Hematopoietic multipotent progenitor cell treated with erythropoietin and hydrocortisone succinate and interleukin-3 and kit ligand, for 15 days (in vitro differentiated cells): Measurements from ENCODE around the gene KIF26B.

Source experiments
- DNase-seq: peaks from one replicate; pipeline ENCODE4 v3.0.0-alpha.2; 2015; ENCODE audit warnings: low spot score

The KIF26B gene

DNA sequence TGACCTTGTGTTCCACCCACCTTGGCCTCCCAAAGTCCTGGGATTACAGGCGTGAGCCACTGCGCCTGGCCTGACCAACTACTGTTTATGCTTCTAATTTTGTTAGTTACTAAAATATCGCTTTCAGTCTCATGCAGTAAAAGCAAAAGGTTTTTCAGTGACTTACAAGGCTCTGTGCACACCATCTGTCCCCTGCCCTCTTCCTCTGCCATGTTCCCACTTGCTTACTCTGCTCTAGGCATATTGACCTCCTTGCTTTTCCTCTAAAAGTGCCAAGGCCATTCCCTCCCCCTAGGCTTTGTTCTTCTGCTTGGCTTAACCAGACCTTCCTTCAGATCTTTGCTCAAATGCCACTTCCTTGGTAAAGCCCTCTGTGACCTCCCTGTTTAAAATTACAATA, 276.9 kb downstream of the KIF26B start:
- no peak for DNase-seq

DNA sequence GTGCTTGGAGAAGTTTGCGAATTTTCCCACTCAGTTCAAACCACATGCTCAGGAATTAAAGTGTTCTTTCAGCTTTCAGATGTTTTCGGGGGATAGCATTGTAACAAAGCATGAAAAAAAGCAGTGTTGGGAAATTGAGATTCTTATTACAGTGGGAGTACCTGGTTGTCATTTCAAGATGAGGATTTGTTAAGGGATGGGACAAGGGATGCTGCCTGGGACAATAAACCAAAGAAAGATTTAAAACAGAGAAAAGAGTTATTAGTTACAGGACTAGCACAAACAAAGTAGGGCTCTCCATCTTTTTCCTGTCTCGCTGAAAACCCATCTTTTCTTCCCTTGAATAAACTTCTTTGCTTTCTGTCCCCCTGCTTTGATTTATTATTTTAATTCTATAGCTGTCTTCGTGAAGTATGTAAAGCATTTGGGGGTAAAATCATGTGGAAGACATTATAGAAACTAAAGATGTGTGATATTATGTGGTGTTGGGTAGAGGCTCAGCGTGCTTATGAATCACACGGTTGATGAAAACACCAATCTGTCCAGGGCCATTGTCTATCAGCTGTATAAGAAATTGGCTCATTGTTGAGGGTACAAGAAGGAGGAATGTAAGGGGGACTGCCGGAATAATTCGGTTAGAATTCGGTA, 277.6 kb downstream of the KIF26B start:
- DNase-seq, result no peak

DNA sequence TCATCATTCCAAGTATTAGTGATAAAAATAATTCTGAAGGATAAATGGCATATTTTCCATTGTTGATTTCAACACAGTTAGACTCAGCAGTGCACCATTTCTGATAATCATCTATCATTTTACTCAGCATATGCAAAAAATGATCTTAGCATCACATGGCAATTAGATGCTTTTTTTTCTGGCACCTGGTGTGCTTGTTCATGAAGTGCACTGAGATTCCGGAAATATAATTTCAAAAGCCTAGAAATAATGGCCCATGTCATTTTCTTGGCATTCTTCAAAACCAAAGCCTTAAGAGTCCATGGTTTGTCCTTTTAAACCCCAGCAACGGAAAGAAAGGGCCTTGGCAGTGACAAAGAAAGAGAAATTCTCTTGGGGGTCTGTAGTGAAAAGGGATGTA, 278.8 kb downstream of the KIF26B start:
- DNase-seq, result no peak

- DNase-seq, result no peak
Observed at GRCh38 chr1:245434280-245434679, 279.5 kb downstream of the KIF26B start.

- DNase-seq, result no peak
Observed at GRCh38 chr1:245436407-245436806, 281.6 kb downstream of the KIF26B start.

- no peak for DNase-seq
Observed at GRCh38 chr1:245437369-245438062, 282.7 kb downstream of the KIF26B start.

GRCh38 chr1:245440922-245441321, 286.1 kb downstream of the KIF26B start:
- no peak for DNase-seq

DNA sequence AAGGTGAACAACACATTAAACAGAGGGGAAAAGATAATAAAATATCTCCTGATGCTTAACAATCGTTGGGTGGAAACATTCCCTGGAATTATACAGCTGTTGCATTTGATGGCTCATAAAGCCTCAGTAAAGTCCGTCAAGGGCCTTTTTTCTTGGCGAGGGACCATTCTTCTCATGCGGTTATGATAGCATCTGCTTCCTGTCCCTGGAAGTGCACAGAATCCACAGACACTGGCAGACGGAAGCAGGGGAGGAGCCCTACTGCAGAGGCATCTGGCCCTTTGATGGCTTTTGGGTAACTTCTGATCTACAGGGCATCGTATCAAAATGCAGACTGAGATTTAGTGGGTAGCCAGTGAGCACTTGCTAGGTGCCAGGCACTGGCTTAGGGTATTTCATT, 286.9 kb downstream of the KIF26B start:
- DNase-seq, result no peak

GRCh38 chr1:245444147-245444828, 289.5 kb downstream of the KIF26B start:
- no peak for DNase-seq

- no peak for DNase-seq
Observed at GRCh38 chr1:245444945-245445344, 290.2 kb downstream of the KIF26B start.

- DNase-seq, result no peak
Observed at GRCh38 chr1:245448531-245448930, 293.7 kb downstream of the KIF26B start.

DNA sequence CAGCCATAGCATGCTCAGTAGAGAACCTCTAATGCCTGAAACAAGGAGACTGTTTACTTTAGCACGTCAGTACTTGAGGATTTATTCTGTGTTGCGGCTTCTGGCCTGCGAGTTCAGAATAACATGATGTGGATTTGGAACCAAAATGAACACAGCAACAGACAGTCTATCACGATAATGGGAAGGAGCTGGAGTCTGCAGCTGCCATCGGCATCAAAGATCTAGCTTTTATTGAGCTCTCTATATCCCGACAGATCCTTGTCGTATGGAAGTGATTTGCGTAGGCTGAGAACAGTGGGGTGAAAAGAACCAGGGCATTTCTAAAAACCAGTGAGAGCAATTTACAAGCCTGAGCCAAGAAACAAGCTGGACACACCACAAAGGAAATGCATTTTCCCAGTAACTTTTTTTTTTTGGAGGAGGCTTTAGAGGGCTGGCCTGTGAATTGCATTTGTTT, 294.2 kb downstream of the KIF26B start:
- no peak for DNase-seq

- no peak for DNase-seq
Observed at GRCh38 chr1:245453541-245453940, 298.8 kb downstream of the KIF26B start.

DNA sequence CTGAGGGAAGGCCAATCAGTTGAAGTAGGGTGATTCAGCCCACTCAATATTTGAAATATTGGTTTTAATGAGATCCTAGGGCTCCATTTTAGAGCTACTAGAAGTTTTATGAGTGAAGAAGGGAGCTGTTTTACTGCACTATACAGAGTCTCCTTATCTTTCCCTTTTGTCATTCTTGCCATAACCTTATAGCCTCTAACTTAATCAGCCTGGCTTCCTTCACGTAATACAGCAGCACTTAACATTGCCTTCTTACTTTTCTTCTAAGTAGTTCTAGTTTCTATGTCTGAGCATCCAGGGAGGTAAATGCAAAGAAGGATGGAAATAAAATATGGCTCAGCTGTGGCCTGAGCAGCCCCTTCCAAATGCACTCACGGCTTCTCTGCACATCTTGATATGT, 299.3 kb downstream of the KIF26B start:
- DNase-seq, result no peak

DNA sequence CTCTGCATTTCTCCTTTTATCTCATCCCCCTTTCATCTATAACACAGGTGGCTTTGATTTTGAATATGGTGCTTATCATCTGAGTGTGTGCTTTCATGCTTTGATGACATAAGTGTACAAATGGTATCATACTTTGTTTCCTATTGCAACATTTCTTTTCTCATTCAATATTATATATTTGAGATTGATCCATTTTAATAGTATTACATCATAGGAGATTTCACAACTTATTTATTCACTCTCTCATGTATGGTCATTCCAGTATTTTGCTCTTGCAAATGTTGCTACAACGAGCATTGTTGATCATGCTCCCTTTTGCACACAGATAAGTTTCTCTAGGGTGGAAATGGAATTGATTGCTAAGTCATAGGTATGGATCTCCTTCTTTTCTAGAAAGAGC, 302.8 kb downstream of the KIF26B start:
- DNase-seq, result no peak

- no peak for DNase-seq
Observed at GRCh38 chr1:245458234-245458633, 303.4 kb downstream of the KIF26B start.

DNA sequence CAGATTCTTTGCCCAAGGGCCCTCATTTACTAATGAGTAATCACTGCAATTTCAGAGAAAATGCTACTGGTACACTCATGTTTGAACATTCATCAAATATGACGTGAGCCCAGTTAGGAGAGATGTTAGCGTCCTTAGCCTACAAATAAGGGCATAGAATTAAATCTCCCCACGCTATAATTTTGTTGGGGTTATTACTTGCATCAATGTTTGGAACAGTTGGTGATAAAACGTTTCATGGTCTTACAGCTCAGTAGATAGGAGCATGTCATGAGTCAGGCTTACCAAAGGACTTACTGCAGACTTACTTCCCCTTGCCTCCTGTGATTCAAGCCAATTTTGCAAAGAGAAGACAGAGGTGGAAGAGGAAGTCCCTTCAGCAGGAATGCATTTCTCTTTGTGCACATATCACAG, 304.0 kb downstream of the KIF26B start:
- DNase-seq, result no peak

DNA sequence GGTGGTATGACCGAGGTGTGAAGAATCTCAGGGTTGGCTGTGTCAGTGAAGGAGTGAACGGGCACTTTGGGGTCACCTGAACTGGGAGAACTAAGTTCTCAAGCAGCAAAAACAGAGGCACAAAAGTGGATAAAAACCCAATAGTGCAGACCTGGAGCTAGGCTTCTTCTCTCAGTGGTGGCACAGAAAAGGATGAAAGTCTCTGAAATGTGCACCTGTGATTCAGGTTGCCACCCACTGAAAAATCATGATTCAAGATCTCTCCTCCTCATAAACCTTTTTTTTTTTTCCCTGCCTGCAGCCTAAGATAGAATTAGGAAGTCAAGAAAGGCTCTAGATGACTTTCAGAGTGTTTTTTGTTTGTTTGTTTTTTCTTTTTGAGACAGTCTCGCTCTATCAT, 304.8 kb downstream of the KIF26B start:
- DNase-seq, result no peak

DNA sequence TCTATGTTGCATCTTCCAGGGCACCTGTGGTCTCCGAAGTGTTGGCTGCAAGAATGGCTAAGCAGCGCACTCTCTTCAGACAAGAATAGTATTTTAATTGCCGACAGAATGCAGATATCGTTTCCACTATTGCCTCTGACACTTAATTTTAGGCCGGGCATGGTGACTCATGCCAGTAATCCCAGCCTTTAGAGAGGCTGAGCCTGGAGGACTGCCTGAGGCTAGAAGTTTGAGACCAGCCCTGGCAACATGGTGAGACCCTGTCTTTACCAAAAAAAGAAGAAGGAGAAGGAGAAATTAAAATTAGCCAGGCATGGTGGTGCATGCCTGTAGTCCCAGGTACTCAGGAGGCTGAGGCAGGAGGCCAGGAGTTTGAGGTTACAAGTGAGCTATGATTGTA, 306.9 kb downstream of the KIF26B start:
- DNase-seq, result no peak

GRCh38 chr1:245462161-245462560, 307.4 kb downstream of the KIF26B start:
- no peak for DNase-seq

GRCh38 chr1:245463392-245464165, 308.8 kb downstream of the KIF26B start:
- DNase-seq, result no peak

DNA sequence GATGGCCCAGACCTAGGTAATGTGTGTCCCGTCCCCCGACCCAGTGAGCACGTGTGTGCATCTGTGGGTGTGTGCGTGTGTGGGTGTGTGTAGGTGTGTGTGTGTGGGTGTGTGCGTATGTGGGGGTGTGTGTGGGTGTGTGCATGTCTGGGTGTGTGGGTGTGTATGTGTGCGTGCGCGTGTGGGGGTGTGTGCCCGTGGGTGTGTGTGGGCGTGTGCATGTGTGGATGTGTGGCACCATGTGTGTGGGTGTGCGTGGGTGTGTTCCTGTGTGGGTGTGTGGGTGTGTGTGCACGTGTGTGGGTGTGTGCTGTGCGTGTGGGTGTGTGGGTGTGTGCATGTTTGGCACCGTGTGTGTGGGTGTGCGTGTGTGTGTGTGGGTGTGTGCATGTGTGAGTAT, 309.5 kb downstream of the KIF26B start:
- no peak for DNase-seq

DNA sequence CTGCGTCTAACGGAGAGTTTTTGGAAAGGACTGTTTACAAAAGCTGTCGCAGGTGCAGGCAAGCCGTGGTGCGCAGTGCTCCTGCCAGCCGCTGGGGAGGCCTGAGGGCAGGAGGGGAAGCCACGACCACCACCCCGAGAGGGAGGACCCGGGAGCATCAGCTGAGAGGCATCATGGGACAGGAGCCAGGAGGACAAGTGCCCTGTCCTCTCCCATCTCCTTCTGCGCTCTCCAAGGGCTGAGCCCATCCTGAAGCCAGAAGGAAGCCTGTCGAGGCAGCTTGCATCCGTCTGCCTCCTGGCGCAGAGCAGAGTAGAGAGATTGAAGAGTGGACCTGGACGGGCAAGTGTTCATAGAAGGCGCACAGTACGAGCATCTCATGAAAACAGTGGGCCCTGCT, 310.9 kb downstream of the KIF26B start:
- DNase-seq, result no peak
